Neural progenitor cell (in vitro differentiated cells): ENCODE measurements around the gene RNF40. TPM values are rescaled to one million over a fixed set of nuclear protein-coding genes. Genes with fewer than 3 reads are reported as not detected.

Experiments used
- DNase-seq: peaks from one replicate; pipeline ENCODE4 v3.0.0-alpha.2; 2016; ENCODE audit warnings: low spot score
- H2AFZ ChIP-seq: fragments of 200-600 bp; sonication (generic); replicated peaks from 2 replicates; pipeline ENCODE4 v1.6.1; 2016; ENCODE audit warnings: antibody characterized with exemption
- H3F3A ChIP-seq: fragments of 200-600 bp; sonication (generic); 2 replicates; pipeline ENCODE4 v1.6.1; 2016; ENCODE audit warnings: antibody characterized with exemption, low read depth
- H3K27ac ChIP-seq: fragments of 200-600 bp; sonication (generic); 2 replicates; pipeline ENCODE4 v1.5.1; 2016; ENCODE audit warnings: mild to moderate bottlenecking
- H3K27me3 ChIP-seq: fragments of 200-600 bp; sonication (generic); 2 replicates; pipeline ENCODE4 v1.6.1; 2016; ENCODE audit warnings: mild to moderate bottlenecking, moderate library complexity
- H3K36me3 ChIP-seq: fragments of 200-600 bp; sonication (generic); 2 replicates; pipeline ENCODE4 v1.5.1; 2016
- H3K4me1 ChIP-seq: fragments of 200-600 bp; sonication (generic); 2 replicates; pipeline ENCODE4 v1.6.1; 2016; ENCODE audit warnings: mixed run types
- H3K4me2 ChIP-seq: fragments of 200-600 bp; sonication (generic); 2 replicates; pipeline ENCODE4 v1.6.1; 2016
- H3K4me3 ChIP-seq: fragments of 200-600 bp; sonication (generic); 2 replicates; pipeline ENCODE4 v1.5.1; 2016
- H3K79me2 ChIP-seq: fragments of 200-600 bp; sonication (generic); 2 replicates; pipeline ENCODE4 v1.6.1; 2016; ENCODE audit warnings: low read depth
- H3K9ac ChIP-seq: fragments of 200-600 bp; sonication (generic); 2 replicates; pipeline ENCODE4 v1.6.1; 2016
- H3K9me3 ChIP-seq: fragments of 200-600 bp; sonication (generic); 2 replicates; pipeline ENCODE4 v1.5.1; 2016; ENCODE audit warnings: low read depth
- H4K20me1 ChIP-seq: fragments of 200-600 bp; sonication (generic); 2 replicates; pipeline ENCODE4 v1.6.1; 2016; ENCODE audit warnings: low read depth
- H3K27ac Mint-ChIP-seq: 3 replicates; pipeline ENCODE4 v1.8.0; 2021; ENCODE audit warnings: mixed read lengths
- H3K27me3 Mint-ChIP-seq: 2 replicates; pipeline ENCODE4 v1.8.0; 2022; ENCODE audit warnings: low read depth, mild to moderate bottlenecking, inconsistent platforms, moderate library complexity, mixed read lengths; ENCODE audit not compliant: insufficient read depth
- H3K36me3 Mint-ChIP-seq: 3 replicates; pipeline ENCODE4 v1.8.0; 2021; ENCODE audit warnings: mixed read lengths
- H3K4me1 Mint-ChIP-seq: 3 replicates; pipeline ENCODE4 v1.8.0; 2021; ENCODE audit warnings: mixed read lengths
- H3K4me3 Mint-ChIP-seq: 3 replicates; pipeline ENCODE4 v1.8.0; 2021; ENCODE audit warnings: mild to moderate bottlenecking, moderate library complexity, mixed read lengths
- H3K9me3 Mint-ChIP-seq: 3 replicates; pipeline ENCODE4 v1.8.0; 2020; ENCODE audit warnings: mixed read lengths
- CTCF ChIP-seq: fragments of 200-600 bp; sonication (generic); IDR thresholded peaks from 2 replicates; pipeline ENCODE4 v1.5.1; 2017; ENCODE audit warnings: antibody characterized with exemption, mild to moderate bottlenecking
- EZH2 ChIP-seq: fragments of 200-600 bp; sonication (generic); IDR thresholded peaks from 2 replicates; pipeline ENCODE4 v1.6.1; 2017; ENCODE audit warnings: antibody characterized with exemption, mild to moderate bottlenecking, moderate library complexity
- EZH2phosphoT487 ChIP-seq: fragments of 200-600 bp; sonication (generic); IDR thresholded peaks from 2 replicates; pipeline ENCODE4 v1.6.1; 2017; ENCODE audit warnings: antibody characterized with exemption
- total RNA-seq: library from RNA; depleted of rRNA; stranded (reverse); fragments of >200 nt; gene quantifications from 2 replicates; pipeline ENCODE4 v1.2.3, GENCODE V29; 2015; ENCODE audit warnings: low replicate concordance

RNF40 gene
- total RNA-seq, 1 donor from 2014 or later: 45.6 TPM

GRCh38 chr16:30745082-30745481 lies 17.0 kb upstream of the RNF40 start:
- peaks cover 14% of the 10 kb centered on the region for H3K4me1 Mint-ChIP-seq
- no peak overlapping the region for H3K9ac ChIP-seq
- no peaks in the 10 kb centered on the region for H3K36me3 ChIP-seq
- no peaks in the 10 kb centered on the region for H3K9me3 ChIP-seq
- no peaks in the 10 kb centered on the region for H3K4me1 ChIP-seq
- TF ChIP-seq CTCF (no peak), EZH2 (no peak), EZH2phosphoT487 (no peak)
- peaks cover 8% of the 10 kb centered on the region for H3K36me3 Mint-ChIP-seq
- H4K20me1 ChIP-seq: peaks cover 5% of the 10 kb centered on the region
- H3F3A ChIP-seq: peaks cover 31% of the 10 kb centered on the region
- no peaks in the 10 kb centered on the region for H3K9me3 Mint-ChIP-seq
- no peak overlapping the region for H3K4me2 ChIP-seq
- peaks cover 14% of the 10 kb centered on the region for H3K79me2 ChIP-seq
- DNase-seq: no peak
- H2AFZ ChIP-seq: no peak overlapping the region
- H3K27me3 Mint-ChIP-seq: peaks cover 3% of the 10 kb centered on the region
- H3K27ac Mint-ChIP-seq: no peak overlapping the region
- no peak overlapping the region for H3K27ac ChIP-seq
- H3K4me3 ChIP-seq: no peak overlapping the region
- no peaks in the 10 kb centered on the region for H3K27me3 ChIP-seq
- H3K4me3 Mint-ChIP-seq: no peak overlapping the region

DNA sequence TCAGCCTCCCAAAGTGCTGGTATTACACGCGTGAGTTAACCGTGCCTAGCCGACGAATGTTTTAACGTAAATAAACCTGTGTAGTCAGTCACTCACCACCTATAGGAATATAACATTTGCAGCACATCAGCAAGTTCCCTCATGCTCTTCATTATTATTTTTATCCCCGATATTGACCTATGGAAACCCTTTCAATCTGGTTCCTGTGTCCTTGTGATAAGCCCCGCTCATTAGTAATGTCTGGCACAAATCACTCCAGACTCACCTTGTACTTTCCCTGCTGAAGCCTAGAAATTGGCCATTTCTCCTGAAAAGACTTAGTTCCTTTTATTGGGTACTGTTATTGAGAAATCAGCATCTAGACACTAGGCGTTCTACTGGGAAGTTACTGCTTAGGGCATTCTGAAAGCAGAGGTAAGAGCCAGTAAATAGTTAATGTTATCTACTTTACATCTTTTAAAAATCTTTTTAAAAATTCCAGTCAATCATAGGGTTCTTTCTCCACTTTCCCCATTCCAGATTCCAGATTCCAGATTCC lies 15.4 kb upstream of the RNF40 start:
- Histone ChIP-seq H3F3A (peaks cover 31% of the 10 kb centered on the region), H3K4me2 (no peak overlapping the region), H3K27me3 (no peaks in the 10 kb centered on the region), H3K4me3 (no peak overlapping the region), H3K79me2 (peaks cover 23% of the 10 kb centered on the region), H2AFZ (no peak overlapping the region), H3K27ac (no peak overlapping the region), H3K36me3 (no peaks in the 10 kb centered on the region), H3K9me3 (no peaks in the 10 kb centered on the region), H3K9ac (no peak overlapping the region), H4K20me1 (peaks cover 5% of the 10 kb centered on the region), H3K4me1 (no peaks in the 10 kb centered on the region)
- no peak for DNase-seq
- Mint-ChIP-seq H3K4me1 (peaks cover 14% of the 10 kb centered on the region), H3K4me3 (peak overlapping the region; percentile 92), H3K27ac (no peak overlapping the region), H3K9me3 (no peaks in the 10 kb centered on the region), H3K27me3 (peaks cover 5% of the 10 kb centered on the region), H3K36me3 (peaks cover 11% of the 10 kb centered on the region)
- TF ChIP-seq EZH2phosphoT487: no peak

GRCh38 chr16:30747331-30747730 lies 14.8 kb upstream of the RNF40 start:
- H3K9me3 Mint-ChIP-seq: no peaks in the 10 kb centered on the region
- TF ChIP-seq EZH2phosphoT487 (no peak), CTCF (no peak), EZH2 (no peak)
- Histone ChIP-seq H3K9me3 (no peaks in the 10 kb centered on the region), H3K4me1 (no peaks in the 10 kb centered on the region), H3K27me3 (no peaks in the 10 kb centered on the region), H4K20me1 (peaks cover 5% of the 10 kb centered on the region), H3K36me3 (no peaks in the 10 kb centered on the region), H3F3A (peaks cover 31% of the 10 kb centered on the region), H2AFZ (peak overlapping the region; percentile 78), H3K4me2 (peak overlapping the region; percentile 80), H3K27ac (peak overlapping the region; percentile 20), H3K4me3 (peak overlapping the region; percentile 90), H3K79me2 (peaks cover 23% of the 10 kb centered on the region), H3K9ac (no peak overlapping the region)
- peaks cover 5% of the 10 kb centered on the region for H3K27me3 Mint-ChIP-seq
- H3K27ac Mint-ChIP-seq: peak overlapping the region; percentile 16
- peaks cover 11% of the 10 kb centered on the region for H3K36me3 Mint-ChIP-seq
- H3K4me1 Mint-ChIP-seq: peaks cover 14% of the 10 kb centered on the region
- DNase-seq: no peak
- H3K4me3 Mint-ChIP-seq: peak overlapping the region; percentile 92

DNA sequence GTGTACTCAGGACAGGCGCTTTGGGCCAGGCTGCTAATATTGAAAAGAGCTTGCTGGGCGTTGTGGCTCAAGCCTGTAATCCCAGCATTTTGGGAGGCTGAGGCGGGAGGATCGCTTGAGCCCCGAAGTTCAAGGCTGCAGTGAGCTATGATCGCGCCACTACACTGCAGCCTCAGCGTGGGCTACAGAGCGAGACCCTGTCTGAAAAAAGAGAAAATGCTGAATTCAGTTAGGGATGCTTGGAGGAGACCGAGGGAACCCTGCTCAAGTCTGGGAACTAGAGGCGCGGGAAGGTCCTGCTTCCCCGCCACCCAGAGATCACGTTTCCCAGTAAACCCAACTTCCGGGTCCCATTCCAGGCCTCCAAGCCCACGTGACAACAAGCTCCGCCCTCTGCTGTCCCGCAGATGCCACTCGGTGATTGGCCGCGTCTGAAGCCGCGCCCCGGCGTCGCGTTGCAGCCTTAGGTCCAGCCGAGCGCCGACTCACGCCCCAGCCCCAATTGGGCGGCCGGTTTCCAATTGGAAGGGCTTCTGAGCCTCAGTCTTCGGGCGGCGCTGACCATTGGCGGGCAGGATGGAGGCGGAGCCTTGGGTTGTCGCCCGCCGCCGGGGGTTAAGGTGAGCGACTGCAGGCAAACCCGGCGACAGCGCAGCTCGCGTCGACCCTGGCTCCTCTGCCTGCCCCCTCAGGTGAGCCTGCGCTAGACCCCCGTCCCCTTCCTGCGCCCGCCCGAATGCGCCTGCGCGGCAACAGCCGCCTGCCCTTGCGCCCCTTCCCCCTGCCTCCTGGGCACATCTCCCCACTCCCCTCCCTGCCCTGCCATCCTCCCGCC lies 14.1 kb upstream of the RNF40 start, which contains the start of gene PHKG2:
PHKG2 (plus strand) TSS at position 627 of the 835 bp plus-strand sequence. CDS start 396 bp downstream, outside the sequence.
- H2AFZ ChIP-seq: peak within 1 kb of the TSS; percentile 78
- H3F3A ChIP-seq: peaks cover 31% of the 10 kb centered on the region
- H3K27ac ChIP-seq: peak within 1 kb of the TSS; percentile 68
- TF ChIP-seq CTCF: no peak
- peaks cover 23% of the 10 kb centered on the region for H3K79me2 ChIP-seq
- H3K27ac Mint-ChIP-seq: peak within 1 kb of the TSS; percentile 91
- H3K4me1 ChIP-seq: no peaks in the 10 kb centered on the region
- no peaks in the 10 kb centered on the region for H3K9me3 ChIP-seq
- peak within 1 kb of the TSS; percentile 90 for H3K4me3 ChIP-seq
- peaks cover 11% of the 10 kb centered on the region for H3K36me3 Mint-ChIP-seq
- DNase-seq: peak; percentile 100
- no peaks in the 10 kb centered on the region for H3K36me3 ChIP-seq
- peaks cover 14% of the 10 kb centered on the region for H3K4me1 Mint-ChIP-seq
- peak within 1 kb of the TSS; percentile 89 for H3K4me2 ChIP-seq
- peak within 1 kb of the TSS; percentile 92 for H3K4me3 Mint-ChIP-seq
- peaks cover 5% of the 10 kb centered on the region for H3K27me3 Mint-ChIP-seq
- H4K20me1 ChIP-seq: peaks cover 5% of the 10 kb centered on the region
- H3K9ac ChIP-seq: peak within 1 kb of the TSS; percentile 57
- H3K9me3 Mint-ChIP-seq: no peaks in the 10 kb centered on the region
- no peaks in the 10 kb centered on the region for H3K27me3 ChIP-seq
